HG03039 (cell line): ENCODE measurements around the gene CABP7.
"Not testable (repeated sequence)": the region's sequence is repeated elsewhere in the genome, so short reads cannot be mapped to it uniquely, and the experiment has no call there.

ENCODE experiments used
- ATAC-seq: cut with Tn5 transposase; IDR thresholded peaks from one replicate; pipeline ENCODE4 v1.9.1; 2021; ENCODE audit warnings: mild to moderate bottlenecking, moderate library complexity; ENCODE audit not compliant: unreplicated experiment

The CABP7 gene

GRCh38 chr22:29744902-29745301 lies 25.1 kb downstream of the CABP7 start:
- no peak for ATAC-seq

- no peak for ATAC-seq
These were observed 28.0 kb downstream of the CABP7 start for GRCh38 chr22:29747832-29748231.

GRCh38 chr22:29748248-29748893 lies 28.6 kb downstream of the CABP7 start:
- no peak for ATAC-seq

GRCh38 chr22:29750029-29750428 lies 30.2 kb downstream of the CABP7 start:
- no peak for ATAC-seq

GRCh38 chr22:29750559-29751538 lies 31.0 kb downstream of the CABP7 start:
- no peak for ATAC-seq

GRCh38 chr22:29751669-29752068 lies 31.9 kb downstream of the CABP7 start:
- ATAC-seq = no peak

- no peak for ATAC-seq
These were observed 34.2 kb downstream of the CABP7 start for GRCh38 chr22:29753808-29754657.

GRCh38 chr22:29754658-29755395 lies 35.0 kb downstream of the CABP7 start:
- ATAC-seq = not testable (repeated sequence)

GRCh38 chr22:29755889-29756288 lies 36.1 kb downstream of the CABP7 start:
- no peak for ATAC-seq

GRCh38 chr22:29756341-29756740 lies 36.5 kb downstream of the CABP7 start:
- no peak for ATAC-seq

- ATAC-seq = no peak
These were observed 37.3 kb downstream of the CABP7 start for GRCh38 chr22:29757096-29757495.

GRCh38 chr22:29758068-29758622 lies 38.3 kb downstream of the CABP7 start:
- ATAC-seq = no peak

- no peak for ATAC-seq
These were observed 39.2 kb downstream of the CABP7 start for GRCh38 chr22:29758959-29759358.

- ATAC-seq = no peak
These were observed 42.5 kb downstream of the CABP7 start for GRCh38 chr22:29762263-29762662.

GRCh38 chr22:29765905-29766631 lies 46.3 kb downstream of the CABP7 start:
- peak; percentile 8 for ATAC-seq

- ATAC-seq = peak; percentile 87
These were observed 46.9 kb downstream of the CABP7 start, which contains the start of gene ZMAT5 for GRCh38 chr22:29766632-29767170. TSS of gene ZMAT5 (minus strand) at chr22:29767007. CDS start at chr22:29748544, 18,463 bp downstream.

GRCh38 chr22:29767171-29768051 lies 47.6 kb downstream of the CABP7 start, which contains the start of gene UQCR10:
TSS of gene UQCR10 (plus strand) at chr22:29767369. CDS start at chr22:29767399, 30 bp downstream.
- ATAC-seq = peak; percentile 47
